H1 (cell line): Measurements from ENCODE around the gene WDR6. TPM values are rescaled to one million over a fixed set of nuclear protein-coding genes. Genes with fewer than 3 reads are reported as not detected.

ENCODE experiments used
- CTCF ChIA-PET: fragments of 300-600 bp; sonication (Branson Sonifier 250); formaldehyde crosslinking; loops from one replicate; lab custom pipeline; 2021; ENCODE audit not compliant: partially characterized antibody; lab: Charles Lee
- POLR2A ChIA-PET: fragments of 300-600 bp; sonication (Branson Sonifier 250); formaldehyde crosslinking; loops from one replicate; lab custom pipeline; 2021; ENCODE audit warnings: inconsistent platforms; ENCODE audit not compliant: partially characterized antibody; lab: Charles Lee
- DNase-seq, 2 experiments: peaks; one replicate each; pipeline versions ENCODE4 v3.0.0 to v3.0.0-alpha.2; 2010 to 2022; ENCODE audit warnings: low spot score in 2 of 2, low read depth in 1 of 2, mixed read lengths in 1 of 2
- FAIRE-seq: peaks from 2 replicates; lab custom pipeline; 2011; peaks lifted over from hg19 to GRCh38; lab: Jason Lieb, UNC
- H2AFZ ChIP-seq: 2 replicates; pipeline ENCODE4 v1.8.1; 2012; ENCODE audit warnings: low read length, inconsistent platforms
- H2AK5ac ChIP-seq: 2 replicates; pipeline ENCODE4 v1.6.1; 2013; ENCODE audit warnings: low read depth, low read length
- H2BK120ac ChIP-seq: replicated peaks from 2 replicates; pipeline ENCODE3; 2013; ENCODE audit warnings: low read depth, low read length, inconsistent platforms
- H2BK12ac ChIP-seq: 2 replicates; pipeline ENCODE4 v1.6.1; 2013; ENCODE audit warnings: low read depth, low read length
- H2BK15ac ChIP-seq: 2 replicates; pipeline ENCODE4 v1.6.1; 2013; ENCODE audit warnings: low read length
- H2BK20ac ChIP-seq: 2 replicates; pipeline ENCODE4 v1.6.1; 2013; ENCODE audit warnings: low read length
- H2BK5ac ChIP-seq: 2 replicates; pipeline ENCODE4 v1.6.1; 2013; ENCODE audit warnings: low read depth, low read length
- H3K14ac ChIP-seq: 2 replicates; pipeline ENCODE4 v1.6.1; 2013; ENCODE audit warnings: inconsistent platforms; ENCODE audit not compliant: insufficient read length
- H3K18ac ChIP-seq: 2 replicates; pipeline ENCODE4 v1.6.1; 2013; ENCODE audit warnings: low read length; ENCODE audit errors: extremely low read depth
- H3K23ac ChIP-seq: 2 replicates; pipeline ENCODE4 v1.6.1; 2013; ENCODE audit warnings: inconsistent platforms; ENCODE audit not compliant: insufficient read length
- H3K23me2 ChIP-seq: 2 replicates; pipeline ENCODE4 v1.6.1; 2013; ENCODE audit warnings: low read depth, low read length
- H3K27ac ChIP-seq: 2 replicates; pipeline ENCODE4 v1.6.1; 2011; ENCODE audit warnings: low read depth, low read length, inconsistent platforms
- H3K27me3 ChIP-seq, 4 experiments: replicated peaks in 1 of 4; 1 replicate in 1 of 4; 2 replicates in 3 of 4; pipeline versions ENCODE4 v1.6.1 to v1.8.1; 2011 to 2013; ENCODE audit warnings: low read length in 3 of 4, mild to moderate bottlenecking in 3 of 4, inconsistent platforms in 2 of 4, mixed read lengths in 2 of 4, moderate library complexity in 1 of 4; ENCODE audit not compliant: control insufficient read depth in 3 of 4, insufficient read depth in 3 of 4; ENCODE audit errors: extremely low read depth in 1 of 4
- H3K36me3 ChIP-seq, 4 experiments: 2 replicates each; pipeline versions ENCODE4 v1.6.1 to v1.8.1; 2011 to 2013; ENCODE audit warnings: mild to moderate bottlenecking in 4 of 4, low read length in 3 of 4, moderate library complexity in 2 of 4, control low read depth in 1 of 4, inconsistent platforms in 1 of 4; ENCODE audit not compliant: insufficient read depth in 4 of 4, control insufficient read depth in 2 of 4
- H3K4ac ChIP-seq: replicated peaks from 2 replicates; pipeline ENCODE3; 2013; ENCODE audit warnings: low read length, low read depth, mixed read lengths, inconsistent platforms; ENCODE audit not compliant: insufficient read length
- H3K4me1 ChIP-seq, 4 experiments: replicated peaks in 1 of 4; 1 replicate in 1 of 4; 2 replicates in 3 of 4; pipeline versions ENCODE4 v1.6.1 to v1.8.1; 2011 to 2013; ENCODE audit warnings: low read length in 3 of 4, inconsistent platforms in 2 of 4, mixed read lengths in 1 of 4; ENCODE audit not compliant: insufficient read depth in 4 of 4, control insufficient read depth in 3 of 4
- H3K4me2 ChIP-seq, 2 experiments: 2 replicates each; pipeline versions ENCODE4 v1.6.1 to v1.8.1; 2011 to 2013; ENCODE audit warnings: low read depth in 2 of 2, low read length in 2 of 2, control low read depth in 1 of 2, inconsistent platforms in 1 of 2, mild to moderate bottlenecking in 1 of 2; ENCODE audit not compliant: insufficient read depth in 1 of 2
- H3K4me3 ChIP-seq, 4 experiments: fragments of 200-600, 300-600 bp in 1 of 4; sonication (generic), shearing (Covaris generic), sonication (Bioruptor Twin) in 1 of 4; 2 replicates each; pipeline versions ENCODE4 v1.5.1 to v1.8.1; 2011 to 2016; ENCODE audit warnings: low read length in 4 of 4, low read depth in 3 of 4, control low read depth in 2 of 4, inconsistent platforms in 2 of 4, mild to moderate bottlenecking in 2 of 4, mixed read lengths in 1 of 4, moderate library complexity in 1 of 4; ENCODE audit not compliant: insufficient read depth in 2 of 4; ENCODE audit errors: extremely low read depth in 1 of 4
- H3K56ac ChIP-seq: replicated peaks from 2 replicates; pipeline ENCODE3; 2013; ENCODE audit warnings: low read depth, mild to moderate bottlenecking, mixed read lengths, low read length, inconsistent platforms; ENCODE audit not compliant: insufficient read length
- H3K79me1 ChIP-seq: 2 replicates; pipeline ENCODE4 v1.6.1; 2013; ENCODE audit warnings: low read depth, low read length, control low read depth
- H3K79me2 ChIP-seq, 2 experiments: 2 replicates each; pipeline versions ENCODE4 v1.6.1 to v1.8.1; 2012 to 2013; ENCODE audit warnings: low read length in 2 of 2, mild to moderate bottlenecking in 2 of 2, inconsistent platforms in 1 of 2; ENCODE audit not compliant: insufficient read depth in 2 of 2, control insufficient read depth in 1 of 2
- H3K9ac ChIP-seq, 4 experiments: replicated peaks in 1 of 4; 1 replicate in 1 of 4; 2 replicates in 3 of 4; pipeline versions ENCODE4 v1.6.1 to v1.8.1; 2011 to 2013; ENCODE audit warnings: low read depth in 3 of 4, low read length in 3 of 4, control low read depth in 2 of 4, mild to moderate bottlenecking in 2 of 4, moderate library complexity in 2 of 4, inconsistent platforms in 1 of 4; ENCODE audit errors: extremely low read depth in 1 of 4
- H3K9me3 ChIP-seq, 2 experiments: 2 replicates each; pipeline versions ENCODE4 v1.6.1 to v1.8.1; 2012 to 2013; ENCODE audit warnings: mild to moderate bottlenecking in 2 of 2, moderate library complexity in 2 of 2, control low read depth in 1 of 2, inconsistent platforms in 1 of 2, low read depth in 1 of 2, low read length in 1 of 2, mixed read lengths in 1 of 2; ENCODE audit not compliant: insufficient read depth in 2 of 2
- H4K20me1 ChIP-seq, 2 experiments: replicated peaks in 1 of 2; 2 replicates each; pipeline versions ENCODE3 to v1.8.1; 2011 to 2013; ENCODE audit warnings: inconsistent platforms in 2 of 2, low read length in 2 of 2, mild to moderate bottlenecking in 1 of 2; ENCODE audit not compliant: insufficient read depth in 2 of 2, control insufficient read depth in 1 of 2
- H4K5ac ChIP-seq: 2 replicates; pipeline ENCODE4 v1.6.1; 2013; ENCODE audit warnings: low read length, low read depth, mixed read lengths, inconsistent platforms; ENCODE audit not compliant: insufficient read length
- H4K8ac ChIP-seq: 2 replicates; pipeline ENCODE4 v1.8.0; 2013; ENCODE audit warnings: mild to moderate bottlenecking, moderate library complexity, low read length, inconsistent platforms; ENCODE audit not compliant: insufficient read depth; ENCODE audit errors: extremely low read depth
- H4K91ac ChIP-seq: replicated peaks from 2 replicates; pipeline ENCODE3; 2013; ENCODE audit warnings: low read length, mixed read lengths, inconsistent platforms; ENCODE audit not compliant: insufficient read length
- PHF8 ChIP-seq: fragments of 200-600 bp; sonication (generic); conservative IDR thresholded peaks from 2 replicates; pipeline ENCODE4 v1.7.1; 2012; ENCODE audit warnings: low read depth, mild to moderate bottlenecking, inconsistent platforms, low read length, moderate library complexity
- SIN3A ChIP-seq, 2 experiments: IDR thresholded peaks in 1 of 2; conservative IDR thresholded peaks in 1 of 2; 2 replicates each; pipeline ENCODE4 v1.6.1; 2011 to 2012; ENCODE audit warnings: low read length in 2 of 2, improper control_type of control experiment in 1 of 2, low read depth in 1 of 2, mild to moderate bottlenecking in 1 of 2
- WGBS, 2 experiments: shearing (Covaris generic) in 1 of 2; methylation state at CpG; one replicate each; pipeline versions ENCODE4 v1.1.6 to v1.1.7; 2013 to 2015; ENCODE audit warnings: low lambda C conversion rate in 2 of 2, mixed read lengths in 2 of 2, inconsistent platforms in 1 of 2, low coverage in 1 of 2, missing lambda C conversion rate in 1 of 2; ENCODE audit not compliant: insufficient replicate concordance in 2 of 2, insufficient coverage in 1 of 2, insufficient read length in 1 of 2; ENCODE audit errors: extremely low coverage in 1 of 2, missing lambda C conversion rate in 1 of 2; 5-methylcytosine and 5-hydroxymethylcytosine counted together
- polyA plus RNA-seq, 7 experiments: library from polyadenylated mRNA; depleted of rRNA in 3 of 7; stranded (reverse) in 5 of 7; unstranded in 2 of 7; fragments of >200 nt in 5 of 7; fragments of 200-250 nt in 2 of 7; gene quantifications; 1 replicate in 5 of 7; 2 replicates in 1 of 7; 4 replicates in 1 of 7; pipeline versions ENCODE4 v1.2.1 to v1.2.3, GENCODE V29; 2011 to 2013; ENCODE audit warnings: missing spikeins in 2 of 7, mixed read lengths in 2 of 7
- total RNA-seq: library from RNA; stranded (reverse); fragmentation: NEBNext Ultra II Directional; extraction: Animal tissue kit (Norgen Biotek cat#: 25700); gene quantifications from 2 replicates; pipeline ENCODE4 v1.2.1, GENCODE V29; 2021

The WDR6 gene
- total and polyA plus RNA-seq, 2 of the 8 experiments (the other 6 are each of a cell fraction or from before 2014, with no cell fraction given) = 180 to 257 TPM

GRCh38 chr3:48997714-48998637, 9.2 kb upstream of the WDR6 start:
- Histone ChIP-seq H3K23me2 (no peaks in the 10 kb centered on the region), H2AFZ (no peak overlapping the region), H4K5ac (no peak overlapping the region), H2BK5ac (no peak overlapping the region), H4K20me1 (peaks cover 0 to 4% of the 10 kb centered on the region in 2 experiments), H3K79me2 (no peaks in the 10 kb centered on the region; a peak in 1 of 4 replicates), H2BK120ac (no peak overlapping the region), H2BK20ac (no peak overlapping the region), H2BK15ac (no peak overlapping the region), H3K79me1 (peaks cover 3% of the 10 kb centered on the region), H3K4me1 (peaks cover 0 to 17% (median 7%) of the 10 kb centered on the region in 4 experiments; a peak in 5 of 7 replicates), H3K14ac (no peak overlapping the region), H2BK12ac (no peak overlapping the region), H3K4me3 (no peak overlapping the region), H3K36me3 (peaks cover 0 to 3% (median 0%) of the 10 kb centered on the region in 4 experiments; a peak in 2 of 8 replicates), H3K23ac (no peak overlapping the region), H3K4me2 (no peak overlapping the region), H3K27me3 (no peaks in the 10 kb centered on the region), H3K56ac (no peak overlapping the region), H2AK5ac (no peak overlapping the region), H4K91ac (no peak overlapping the region), H3K27ac (no peak overlapping the region), H3K4ac (no peak overlapping the region), H3K9ac (no peak overlapping the region), H4K8ac (no peak overlapping the region), H3K18ac (no peak overlapping the region), H3K9me3 (no peaks in the 10 kb centered on the region)
- POLR2A ChIA-PET = interaction anchor here (1.5 to 38.8 kb wide), 4 partner anchors 4 to 335 kb away, joined by 4 to 1518 read pairs (median 764); partner anchors contain the start of genes CELSR3, DALRD3, IMPDH2 and NDUFAF3
- TF ChIP-seq PHF8 (no peak), SIN3A (conservative IDR thresholded peaks at IDR 0.05 in 1 of 2, IDR thresholded peaks at IDR 0.05 in 1 of 2; ENCODE audit: low read depth in 1 of 2, low read length in 2 of 2) (0 out of 4 replicates have a peak, but pooled peaks of 1 of the 2 experiments have one; percentile 50)
- DNase-seq (peak in 1 of 2 experiments; percentile 63), FAIRE-seq (no peak)
- CTCF ChIA-PET = interaction anchor here (1.0 to 19.9 kb wide), 6 partner anchors 9 to 17 kb away, joined by 3 to 467 read pairs (median 4); partner anchors contain the start of genes DALRD3, NDUFAF3, P4HTM and WDR6
- 92% methylated on average over 20 of the region's 20 CpGs; no CpG with 5 or more reads in 1 of the 2 experiments for WGBS, 2 experiments
